ENCODE data around the gene MRPS14.

The MRPS14 gene

DNA sequence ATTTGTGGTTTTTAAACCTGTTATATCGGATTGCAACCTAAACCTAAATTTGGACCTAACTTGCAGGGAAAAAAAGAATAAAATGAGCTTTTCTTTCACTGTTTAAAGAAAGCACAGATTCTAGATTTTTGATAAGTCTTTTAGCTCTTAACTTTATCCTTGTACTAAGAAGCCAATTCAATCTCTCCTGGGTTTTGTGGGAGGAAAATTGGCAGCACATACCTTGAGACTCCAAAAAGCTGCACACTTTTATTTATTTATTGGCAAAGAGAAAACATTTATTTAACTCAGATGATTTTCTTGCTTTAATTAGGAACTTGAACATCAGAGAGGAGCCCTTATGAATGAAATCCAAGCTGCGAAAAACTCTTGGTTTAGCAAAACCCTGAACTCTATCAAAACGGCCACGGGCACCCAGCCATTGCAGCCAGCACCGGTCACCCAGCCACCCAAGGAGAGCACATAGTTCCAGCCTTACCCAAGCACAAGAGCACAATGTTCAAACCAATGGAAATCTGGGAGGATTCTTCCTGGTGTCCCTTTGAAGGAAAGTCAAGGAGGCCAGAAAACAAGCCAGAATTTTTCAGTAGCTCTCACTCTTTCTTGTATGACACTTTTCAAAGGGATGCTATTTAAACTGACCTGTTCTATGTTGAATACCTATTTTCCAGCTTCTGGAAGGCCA, 33.5 kb downstream of the MRPS14 start:
- Histone ChIP-seq H3K79me1 (replicated peaks; ENCODE audit: low read length, poor library complexity, severe bottlenecking) (no peaks in the 10 kb centered on the region), H4K8ac (ENCODE audit: low read length) (no peak overlapping the region), H3K14ac (ENCODE audit: low read length in 2 of 2) (no peak overlapping the region), H4K91ac (ENCODE audit: low read length) (no peak overlapping the region), H2BK120ac (ENCODE audit: low read depth, low read length) (no peak overlapping the region), H3K4me1 (ENCODE audit: control insufficient read depth, insufficient read depth, low read depth, low read length) (no peaks in the 10 kb centered on the region), H3K36me3 (ENCODE audit: control insufficient read depth in 1 of 2, insufficient read depth in 2 of 2, low read depth in 1 of 2, low read length in 2 of 2) (peaks cover 0 to 5% of the 10 kb centered on the region in 2 experiments), H2BK12ac (ENCODE audit: low read length in 2 of 2) (no peak overlapping the region), H3K18ac (ENCODE audit: low read depth in 1 of 2, low read length in 2 of 2) (no peak overlapping the region), H2BK15ac (ENCODE audit: low read depth, poor library complexity, severe bottlenecking) (no peak overlapping the region), H2AK5ac (ENCODE audit: low read length, severe bottlenecking) (no peak overlapping the region), H3K4me3 (ENCODE audit: insufficient read depth in 1 of 2, low read depth in 1 of 2, low read length in 2 of 2) (peak overlapping the region in 1 of 2 experiments; percentile 89), H3K9me3 (ENCODE audit: control insufficient read depth, low read length) (no peaks in the 10 kb centered on the region), H3K4ac (ENCODE audit: low read depth in 1 of 2, low read length in 2 of 2) (no peak overlapping the region), H2BK5ac (ENCODE audit: low read depth, low read length, poor library complexity, severe bottlenecking) (no peak overlapping the region), H3K27ac (ENCODE audit: low read length, poor library complexity, severe bottlenecking) (no peak overlapping the region), H2AFZ (ENCODE audit: low read depth, low read length) (no peak overlapping the region), H3K9ac (ENCODE audit: low read length) (peak overlapping the region; percentile 95), H3K27me3 (ENCODE audit: control insufficient read depth in 1 of 2, insufficient read depth in 1 of 2, low read length in 2 of 2) (no peaks in the 10 kb centered on the region), H3K4me2 (ENCODE audit: low read length, poor library complexity, severe bottlenecking) (no peak overlapping the region), H3K23ac (ENCODE audit: low read length in 2 of 2) (no peak overlapping the region)
- WGBS, result 94% methylated on average over 4 of the region's 5 CpGs
- DNase-seq, result no peak

DNA sequence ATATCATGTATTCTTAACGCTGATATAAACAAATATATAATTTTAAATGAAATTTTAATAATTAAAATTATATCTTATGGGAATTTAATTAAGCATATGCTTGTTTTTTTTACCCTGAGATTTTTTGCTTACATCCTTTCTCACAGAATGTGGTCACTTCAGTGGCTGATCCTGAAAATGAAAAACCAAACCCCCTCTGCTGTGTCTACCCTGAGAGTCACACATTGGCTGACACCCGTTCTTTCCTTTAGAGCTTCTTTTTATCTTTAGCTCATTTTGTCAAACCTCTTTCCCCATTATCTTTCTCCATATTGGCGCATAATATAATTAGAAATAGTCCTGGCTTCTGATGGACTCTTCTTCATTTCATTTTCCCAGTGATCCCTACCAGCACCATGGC, 34.2 kb downstream of the MRPS14 start:
- H2BK5ac ChIP-seq (ENCODE audit: low read depth, low read length, poor library complexity, severe bottlenecking), result no peak overlapping the region
- no peaks in the 10 kb centered on the region for H3K79me1 ChIP-seq (replicated peaks; ENCODE audit: low read length, poor library complexity, severe bottlenecking)
- no peak overlapping the region for H2AK5ac ChIP-seq (ENCODE audit: low read length, severe bottlenecking)
- H2BK15ac ChIP-seq (ENCODE audit: low read depth, poor library complexity, severe bottlenecking), result no peak overlapping the region
- WGBS, result 94% methylated on average over 2 of the region's 3 CpGs
- no peak overlapping the region for H2AFZ ChIP-seq (ENCODE audit: low read depth, low read length)
- H3K27me3 ChIP-seq (ENCODE audit: control insufficient read depth in 1 of 2, insufficient read depth in 1 of 2, low read length in 2 of 2), result no peaks in the 10 kb centered on the region
- H3K27ac ChIP-seq (ENCODE audit: low read length, poor library complexity, severe bottlenecking), result no peak overlapping the region
- no peaks in the 10 kb centered on the region for H3K4me1 ChIP-seq (ENCODE audit: control insufficient read depth, insufficient read depth, low read depth, low read length)
- no peak overlapping the region for H3K23ac ChIP-seq (ENCODE audit: low read length in 2 of 2)
- H3K18ac ChIP-seq (ENCODE audit: low read depth in 1 of 2, low read length in 2 of 2), result no peak overlapping the region
- H4K91ac ChIP-seq (ENCODE audit: low read length), result no peak overlapping the region
- H4K8ac ChIP-seq (ENCODE audit: low read length), result no peak overlapping the region
- no peak overlapping the region for H3K4me2 ChIP-seq (ENCODE audit: low read length, poor library complexity, severe bottlenecking)
- H3K14ac ChIP-seq (ENCODE audit: low read length in 2 of 2), result no peak overlapping the region
- peak overlapping the region in 1 of 2 experiments; percentile 89 for H3K4me3 ChIP-seq (ENCODE audit: insufficient read depth in 1 of 2, low read depth in 1 of 2, low read length in 2 of 2)
- no peaks in the 10 kb centered on the region for H3K9me3 ChIP-seq (ENCODE audit: control insufficient read depth, low read length)
- H3K4ac ChIP-seq (ENCODE audit: low read depth in 1 of 2, low read length in 2 of 2), result no peak overlapping the region
- no peak for DNase-seq
- peak overlapping the region; percentile 95 for H3K9ac ChIP-seq (ENCODE audit: low read length)
- peaks cover 0 to 8% of the 10 kb centered on the region in 2 experiments for H3K36me3 ChIP-seq (ENCODE audit: control insufficient read depth in 1 of 2, insufficient read depth in 2 of 2, low read depth in 1 of 2, low read length in 2 of 2)
- H2BK12ac ChIP-seq (ENCODE audit: low read length in 2 of 2), result no peak overlapping the region
- no peak overlapping the region for H2BK120ac ChIP-seq (ENCODE audit: low read depth, low read length)

DNA sequence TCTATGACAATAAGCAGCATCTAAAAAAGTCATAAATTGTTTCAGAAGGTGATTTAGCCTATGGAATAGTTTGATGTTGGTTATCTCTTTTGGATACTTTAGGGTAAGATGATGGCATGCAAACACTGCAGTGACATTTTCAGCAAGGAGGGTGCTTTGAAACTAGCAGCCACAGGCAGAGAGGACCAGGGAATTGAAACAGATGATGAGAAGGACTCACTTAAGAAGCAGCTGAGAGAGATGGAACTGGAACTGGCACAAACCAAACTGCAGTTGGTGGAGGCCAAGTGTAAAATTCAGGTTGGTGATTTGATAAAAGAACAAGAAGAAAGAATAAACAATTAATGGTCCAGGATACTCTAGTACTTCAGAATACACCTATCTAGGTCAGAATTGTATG, 34.7 kb downstream of the MRPS14 start:
- no peak overlapping the region for H4K91ac ChIP-seq (ENCODE audit: low read length)
- no peak overlapping the region for H3K4me2 ChIP-seq (ENCODE audit: low read length, poor library complexity, severe bottlenecking)
- H3K14ac ChIP-seq (ENCODE audit: low read length in 2 of 2), result no peak overlapping the region
- no peak overlapping the region for H2BK5ac ChIP-seq (ENCODE audit: low read depth, low read length, poor library complexity, severe bottlenecking)
- H2BK120ac ChIP-seq (ENCODE audit: low read depth, low read length), result no peak overlapping the region
- H2AFZ ChIP-seq (ENCODE audit: low read depth, low read length), result no peak overlapping the region
- no peaks in the 10 kb centered on the region for H3K27me3 ChIP-seq (ENCODE audit: control insufficient read depth in 1 of 2, insufficient read depth in 1 of 2, low read length in 2 of 2)
- H3K9ac ChIP-seq (ENCODE audit: low read length), result no peak overlapping the region
- H4K8ac ChIP-seq (ENCODE audit: low read length), result no peak overlapping the region
- no peak overlapping the region for H3K18ac ChIP-seq (ENCODE audit: low read depth in 1 of 2, low read length in 2 of 2)
- no peaks in the 10 kb centered on the region for H3K9me3 ChIP-seq (ENCODE audit: control insufficient read depth, low read length)
- H2BK12ac ChIP-seq (ENCODE audit: low read length in 2 of 2), result no peak overlapping the region
- H3K36me3 ChIP-seq (ENCODE audit: control insufficient read depth in 1 of 2, insufficient read depth in 2 of 2, low read depth in 1 of 2, low read length in 2 of 2), result peaks cover 0 to 8% of the 10 kb centered on the region in 2 experiments
- H2BK15ac ChIP-seq (ENCODE audit: low read depth, poor library complexity, severe bottlenecking), result no peak overlapping the region
- H2AK5ac ChIP-seq (ENCODE audit: low read length, severe bottlenecking), result no peak overlapping the region
- H3K79me1 ChIP-seq (replicated peaks; ENCODE audit: low read length, poor library complexity, severe bottlenecking), result no peaks in the 10 kb centered on the region
- H3K4me1 ChIP-seq (ENCODE audit: control insufficient read depth, insufficient read depth, low read depth, low read length), result no peaks in the 10 kb centered on the region
- no peak for DNase-seq
- no peak overlapping the region for H3K23ac ChIP-seq (ENCODE audit: low read length in 2 of 2)
- no peak overlapping the region for H3K4ac ChIP-seq (ENCODE audit: low read depth in 1 of 2, low read length in 2 of 2)
- no peak overlapping the region for H3K27ac ChIP-seq (ENCODE audit: low read length, poor library complexity, severe bottlenecking)
- no peak overlapping the region for H3K4me3 ChIP-seq (ENCODE audit: insufficient read depth in 1 of 2, low read depth in 1 of 2, low read length in 2 of 2)

- Histone ChIP-seq H3K4me1 (ENCODE audit: control insufficient read depth, insufficient read depth, low read depth, low read length) (no peaks in the 10 kb centered on the region), H3K4me3 (ENCODE audit: insufficient read depth in 1 of 2, low read depth in 1 of 2, low read length in 2 of 2) (no peak overlapping the region), H3K9ac (ENCODE audit: low read length) (no peak overlapping the region), H3K4ac (ENCODE audit: low read depth in 1 of 2, low read length in 2 of 2) (no peak overlapping the region), H2AFZ (ENCODE audit: low read depth, low read length) (no peak overlapping the region), H3K9me3 (ENCODE audit: control insufficient read depth, low read length) (no peaks in the 10 kb centered on the region), H4K91ac (ENCODE audit: low read length) (no peak overlapping the region), H3K4me2 (ENCODE audit: low read length, poor library complexity, severe bottlenecking) (no peak overlapping the region), H2BK15ac (ENCODE audit: low read depth, poor library complexity, severe bottlenecking) (no peak overlapping the region), H2BK5ac (ENCODE audit: low read depth, low read length, poor library complexity, severe bottlenecking) (no peak overlapping the region), H3K18ac (ENCODE audit: low read depth in 1 of 2, low read length in 2 of 2) (no peak overlapping the region), H4K8ac (ENCODE audit: low read length) (no peak overlapping the region), H3K36me3 (ENCODE audit: control insufficient read depth in 1 of 2, insufficient read depth in 2 of 2, low read depth in 1 of 2, low read length in 2 of 2) (peaks cover 0 to 6% of the 10 kb centered on the region in 2 experiments), H2BK12ac (ENCODE audit: low read length in 2 of 2) (no peak overlapping the region), H3K23ac (ENCODE audit: low read length in 2 of 2) (no peak overlapping the region), H3K27ac (ENCODE audit: low read length, poor library complexity, severe bottlenecking) (no peak overlapping the region), H3K27me3 (ENCODE audit: control insufficient read depth in 1 of 2, insufficient read depth in 1 of 2, low read length in 2 of 2) (no peaks in the 10 kb centered on the region), H2AK5ac (ENCODE audit: low read length, severe bottlenecking) (no peak overlapping the region), H3K14ac (ENCODE audit: low read length in 2 of 2) (no peak overlapping the region), H3K79me1 (replicated peaks; ENCODE audit: low read length, poor library complexity, severe bottlenecking) (no peaks in the 10 kb centered on the region), H2BK120ac (ENCODE audit: low read depth, low read length) (no peak overlapping the region)
- 97% methylated on average over 4 of the region's 4 CpGs for WGBS
- DNase-seq, result no peak
Observed at GRCh38 chr1:174984952-174985351, 38.3 kb downstream of the MRPS14 start.

Measured in mesenchymal stem cell (in vitro differentiated cells and primary cell).